Globus pallidus (tissue), 1 donor: ENCODE measurements around the gene RAMP3.

Experiments used
- DNase-seq: peaks from one replicate; pipeline ENCODE4 v3.0.0-alpha.2; 2015; ENCODE audit warnings: low spot score

RAMP3 gene

DNA sequence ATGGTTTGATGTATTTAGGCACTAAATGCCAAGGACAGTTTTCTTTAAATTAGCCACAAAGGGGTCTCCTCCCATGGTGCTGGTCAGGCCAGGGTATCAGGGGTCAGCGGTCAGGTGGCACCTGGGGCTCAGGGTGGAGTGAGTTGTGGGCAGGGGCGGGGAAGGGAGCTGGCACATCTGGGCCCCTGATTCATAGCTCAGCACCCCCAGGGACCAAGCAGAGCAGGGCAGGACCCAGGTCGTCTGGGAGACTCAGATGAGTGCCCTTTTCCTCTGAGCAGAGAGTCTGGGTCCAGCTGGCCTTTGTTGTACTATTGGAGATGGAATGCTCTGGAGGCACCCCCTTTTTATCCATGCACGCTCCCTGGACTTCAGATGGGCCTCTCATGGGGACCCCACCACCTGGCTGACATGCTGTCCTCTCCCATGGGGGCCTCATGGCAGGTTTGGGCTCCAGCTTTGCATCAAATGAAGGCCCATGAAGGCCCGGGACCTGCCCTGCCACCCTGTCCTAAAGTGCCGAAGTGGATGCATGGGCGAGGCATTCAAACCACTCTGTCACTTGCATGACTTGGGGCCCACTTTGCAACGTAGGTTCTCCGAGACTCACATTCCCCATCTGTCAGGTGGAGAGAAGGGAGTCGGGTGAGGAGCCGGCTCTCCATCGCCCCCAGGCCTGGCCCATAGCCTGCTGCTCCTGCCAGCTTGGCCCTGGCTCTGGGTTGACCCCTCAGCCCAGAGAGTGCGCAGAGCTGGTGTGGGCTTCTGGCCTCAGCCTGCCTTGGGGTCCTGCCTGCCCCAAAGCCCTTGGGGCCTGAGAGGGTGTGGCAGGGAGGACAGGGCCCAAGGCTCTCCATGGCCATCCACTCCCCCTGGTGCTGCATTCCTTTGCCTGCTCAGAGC is 66.4 kb downstream of the RAMP3 start:
- DNase-seq = no peak

GRCh38 chr7:45224832-45225231 is 67.2 kb downstream of the RAMP3 start:
- DNase-seq = no peak

GRCh38 chr7:45225311-45225947 is 67.8 kb downstream of the RAMP3 start:
- no peak for DNase-seq

GRCh38 chr7:45225948-45226335 is 68.4 kb downstream of the RAMP3 start:
- DNase-seq = no peak

- no peak for DNase-seq
Observed at GRCh38 chr7:45229156-45229920, 71.7 kb downstream of the RAMP3 start.

- no peak for DNase-seq
Observed at GRCh38 chr7:45230083-45230482, 72.5 kb downstream of the RAMP3 start.

- DNase-seq = no peak
Observed at GRCh38 chr7:45230611-45231165, 73.1 kb downstream of the RAMP3 start.

GRCh38 chr7:45233249-45233775 is 75.7 kb downstream of the RAMP3 start:
- no peak for DNase-seq
